Measurements from ENCODE around the gene NRG4.
"Not testable (repeated sequence)": the region's sequence is repeated elsewhere in the genome, so short reads cannot be mapped to it uniquely, and the experiment has no call there.

The NRG4 gene

DNA sequence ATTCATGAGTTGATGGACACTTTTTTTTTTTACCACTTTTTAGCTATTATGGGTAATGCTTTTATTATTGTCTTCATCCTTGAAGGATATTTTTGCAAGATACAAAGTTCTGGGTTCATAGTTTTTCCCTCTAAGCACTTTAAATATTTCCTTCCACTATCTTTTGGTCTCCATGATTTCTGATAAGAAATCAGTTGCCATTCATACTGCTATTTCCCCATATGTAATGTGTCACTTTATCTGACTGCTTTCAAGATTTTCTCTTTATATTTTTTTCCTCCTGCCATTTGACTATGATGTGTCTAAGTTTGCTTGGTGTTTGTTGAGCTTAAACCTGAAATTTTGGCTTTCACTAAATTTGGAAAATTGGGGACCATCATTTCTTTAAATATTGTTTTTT, 19.3 kb downstream of the NRG4 start:
- no peak for DNase-seq

GRCh38 chr15:75989875-75990274, 22.3 kb downstream of the NRG4 start:
- DNase-seq: no peak

GRCh38 chr15:75989045-75989444, 23.2 kb downstream of the NRG4 start:
- no peak for DNase-seq

- DNase-seq: no peak
Measured at GRCh38 chr15:75985971-75986370, 26.3 kb downstream of the NRG4 start.

- not testable (repeated sequence) for DNase-seq
Measured at GRCh38 chr15:75984706-75985105, 27.5 kb downstream of the NRG4 start.

- no peak for DNase-seq
Measured at GRCh38 chr15:75982468-75982867, 29.8 kb downstream of the NRG4 start.

GRCh38 chr15:75981149-75981815, 30.9 kb downstream of the NRG4 start:
- no peak for DNase-seq

- DNase-seq: not testable (repeated sequence)
Measured at GRCh38 chr15:75976766-75977165, 35.5 kb downstream of the NRG4 start.

DNA sequence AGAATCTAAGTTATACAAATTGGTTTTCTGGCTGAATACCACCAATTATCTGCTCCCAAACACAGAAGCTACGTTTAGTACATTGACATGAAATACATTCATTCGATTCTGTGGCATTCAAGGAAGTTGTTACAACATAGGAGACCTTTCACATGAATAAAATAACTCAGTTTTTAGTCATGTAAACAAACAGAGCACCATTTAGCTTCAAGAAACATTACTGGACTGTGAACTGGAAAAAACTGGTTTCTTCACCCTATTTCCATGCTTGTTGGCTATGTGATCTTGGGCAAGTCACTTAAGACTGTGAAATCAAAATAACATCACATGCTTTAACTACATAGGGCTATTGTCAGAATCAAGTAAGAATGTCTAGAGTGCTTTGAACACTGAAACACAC, 46.2 kb downstream of the NRG4 start:
- no peak for DNase-seq

DNA sequence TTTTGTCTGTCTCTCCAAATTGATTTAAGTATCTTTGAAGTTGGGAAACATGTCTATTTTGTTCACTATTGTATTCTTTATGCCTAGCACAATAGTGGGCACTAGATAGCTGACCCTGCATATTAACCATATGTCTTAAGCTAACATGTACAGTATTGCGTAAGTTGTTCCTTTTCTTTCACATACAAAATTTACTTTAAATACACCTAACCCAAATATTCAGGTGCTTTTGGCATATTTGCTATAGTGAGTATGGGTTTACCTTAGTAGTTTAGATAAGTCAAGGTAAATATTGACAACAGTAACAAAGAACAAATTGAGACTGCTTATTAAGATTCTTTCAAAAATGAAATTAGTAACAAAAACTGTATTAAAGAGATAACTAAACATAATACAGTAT, 50.9 kb downstream of the NRG4 start:
- no peak for DNase-seq

- DNase-seq: no peak
Measured at GRCh38 chr15:75955720-75956119, 56.5 kb downstream of the NRG4 start.

DNA sequence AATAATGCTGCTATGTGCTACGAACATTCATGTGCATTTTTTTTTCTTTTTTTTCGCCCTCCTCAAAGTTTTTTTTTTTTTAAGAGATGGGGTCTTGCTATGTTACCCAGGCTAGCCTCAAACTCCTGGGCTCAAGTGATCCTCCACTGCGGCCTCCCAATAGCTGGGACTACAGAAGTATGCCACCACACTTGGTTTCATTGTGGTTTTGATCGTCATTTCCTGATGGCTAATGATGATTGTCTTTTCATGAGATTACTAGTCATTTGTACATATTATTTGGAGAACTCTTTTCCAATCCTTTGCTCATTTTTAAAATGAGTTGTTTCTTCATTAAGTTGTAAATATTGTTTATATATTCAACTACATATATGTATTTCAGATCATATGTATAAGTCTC, 59.7 kb downstream of the NRG4 start:
- DNase-seq: no peak

- DNase-seq: no peak
Measured at GRCh38 chr15:75948761-75949296, 63.4 kb downstream of the NRG4 start.

GRCh38 chr15:75947092-75947491, 65.1 kb downstream of the NRG4 start:
- no peak for DNase-seq

GRCh38 chr15:75945953-75946352, 66.3 kb downstream of the NRG4 start:
- no peak for DNase-seq

DNA sequence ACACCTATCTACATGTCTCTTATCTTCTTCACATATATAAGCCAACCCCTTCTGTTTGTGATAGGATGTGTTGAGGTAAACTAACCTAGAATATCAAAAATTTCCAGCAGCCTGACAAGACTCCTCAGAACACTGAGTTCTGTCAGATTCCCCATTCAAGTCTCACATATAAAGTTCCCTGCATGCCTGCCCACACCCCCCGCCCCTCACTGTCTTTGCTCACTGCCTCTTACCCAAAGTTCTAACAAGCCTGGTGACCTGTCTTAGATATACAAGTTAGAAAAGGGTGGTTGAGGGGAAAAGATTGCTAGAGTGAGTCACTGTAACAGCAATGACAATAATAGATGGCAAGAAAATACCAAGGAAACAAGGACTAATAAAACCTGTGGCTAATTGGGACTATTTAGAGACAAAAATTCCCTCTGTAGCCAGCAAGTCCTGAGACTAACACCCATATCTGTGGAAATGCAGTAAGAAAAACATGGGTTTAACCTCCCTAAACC, 68.5 kb downstream of the NRG4 start:
- no peak for DNase-seq

- no peak for DNase-seq
Measured at GRCh38 chr15:75943246-75943645, 69.0 kb downstream of the NRG4 start.

- DNase-seq: no peak
Measured at GRCh38 chr15:75942464-75942863, 69.8 kb downstream of the NRG4 start.

DNA sequence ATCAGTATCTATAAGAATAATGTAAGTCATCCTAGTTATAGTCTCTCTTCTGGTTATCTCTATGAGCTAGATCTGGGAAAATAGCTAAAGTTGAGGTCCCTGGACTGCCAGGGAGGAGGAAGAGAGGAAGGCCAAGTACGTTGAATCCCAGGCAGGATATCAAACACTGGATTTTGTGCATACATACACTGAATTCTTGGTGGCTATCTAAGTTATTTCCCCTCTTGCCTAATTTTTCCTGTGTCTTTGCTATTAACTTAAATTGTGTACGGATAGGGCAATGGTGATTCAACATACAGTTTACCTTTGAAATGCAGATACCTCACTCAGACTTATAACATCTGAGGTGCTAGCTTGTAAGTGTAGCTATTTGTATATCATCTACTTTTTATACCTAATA, 81.4 kb downstream of the NRG4 start:
- no peak for DNase-seq

- DNase-seq: no peak
Measured at GRCh38 chr15:75929799-75930565, 82.2 kb downstream of the NRG4 start.

DNA sequence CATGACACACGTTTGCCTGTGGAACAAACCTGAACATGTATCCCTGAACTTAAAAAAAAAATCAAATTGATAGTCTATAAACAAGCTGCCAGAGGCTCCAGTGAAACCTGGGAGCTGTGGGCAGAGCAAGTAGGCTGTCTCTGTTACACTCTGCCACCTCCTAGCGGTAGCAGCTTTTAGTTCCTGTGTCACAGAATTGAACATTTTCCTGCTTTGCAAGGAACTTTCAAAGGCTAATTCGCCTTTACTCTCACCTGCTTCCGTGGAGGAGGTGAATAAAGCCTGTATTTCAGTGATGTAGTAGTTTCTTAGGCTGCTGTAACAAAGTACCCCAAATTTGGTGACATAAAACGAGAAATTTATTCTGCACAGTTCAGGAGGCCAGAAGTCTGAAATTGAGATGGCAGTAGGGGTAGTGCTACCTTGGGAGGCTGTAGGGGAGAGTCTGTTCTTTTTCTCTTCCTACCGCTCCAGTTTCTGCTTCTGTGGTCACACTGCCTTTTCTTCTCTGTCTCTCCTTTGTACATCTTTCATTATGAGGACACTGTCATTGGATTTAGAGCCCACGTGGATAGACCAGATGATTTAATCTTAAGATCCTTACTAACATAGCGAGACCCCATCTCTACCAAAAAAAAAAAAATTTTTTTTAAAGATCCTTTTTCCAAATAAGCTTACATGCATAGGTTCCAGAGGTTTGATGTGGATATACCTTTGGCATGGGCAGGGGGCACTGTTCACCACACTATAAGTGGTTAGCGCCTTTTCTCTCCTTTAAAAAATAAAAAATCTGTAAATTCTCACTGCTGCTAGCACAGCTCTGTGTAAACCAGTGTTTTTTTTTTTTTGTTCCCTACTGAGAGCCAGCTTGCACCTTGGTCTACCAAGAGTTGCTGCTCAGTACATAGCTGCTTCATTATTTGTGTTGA, 83.3 kb downstream of the NRG4 start:
- DNase-seq: no peak

DNA sequence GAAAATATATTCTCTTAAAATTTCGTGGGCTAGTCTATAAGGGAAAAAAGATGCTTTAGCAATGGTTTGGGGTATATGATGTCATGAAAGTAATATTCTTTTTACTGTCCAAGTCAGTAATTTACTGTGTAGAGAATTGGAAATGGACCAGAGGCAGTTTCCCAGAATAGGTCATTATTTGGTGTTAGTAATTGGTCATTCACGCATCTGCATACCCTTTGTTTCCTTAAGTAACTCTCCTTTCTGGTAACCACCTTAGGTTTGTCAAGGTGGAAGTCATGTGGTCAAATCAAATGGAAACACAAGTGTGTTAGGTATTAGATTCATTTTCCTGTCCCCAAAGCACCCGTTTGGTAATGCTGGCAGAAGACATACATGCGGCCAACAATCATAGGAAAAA, 84.6 kb downstream of the NRG4 start:
- DNase-seq: no peak

GRCh38 chr15:75926931-75927330, 85.3 kb downstream of the NRG4 start:
- no peak for DNase-seq
